ENCODE results near the gene SUSD4. TPM values are rescaled to one million over a fixed set of nuclear protein-coding genes. Genes with fewer than 3 reads are reported as not detected.

The SUSD4 gene
- total RNA-seq, 1 donor from 2014 or later, result 26.3 TPM

DNA sequence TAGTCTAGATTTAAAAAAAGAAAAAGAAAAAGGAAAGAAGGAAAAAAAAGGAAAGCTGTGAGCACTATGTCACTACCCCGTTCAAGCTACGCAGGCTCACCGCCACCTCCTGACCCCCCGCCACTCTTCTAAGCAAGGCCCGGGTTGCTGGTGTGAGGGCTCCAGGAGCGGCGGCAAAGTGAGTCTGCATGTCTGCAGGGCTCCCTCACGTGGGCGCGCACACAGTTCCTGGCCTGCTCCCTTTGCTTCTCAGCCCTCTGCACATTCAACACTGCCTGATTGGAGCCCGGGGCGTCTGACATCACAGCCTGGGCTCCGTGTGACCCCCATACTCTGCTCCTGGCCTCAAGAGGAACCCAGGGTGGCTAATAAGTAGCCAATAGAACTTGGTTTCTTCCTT lies 139.5 kb downstream of the SUSD4 start:
- no peak overlapping the region for H3K27ac ChIP-seq
- no peaks in the 10 kb centered on the region for H3K27me3 ChIP-seq
- no peaks in the 10 kb centered on the region for H3K4me1 ChIP-seq
- DNase-seq (ENCODE audit: extremely low spot score in 2 of 2), result peak; percentile 16 to 34
- TF ChIP-seq POLR2AphosphoS5 (IDR thresholded peaks at IDR 0.05; ENCODE audit: insufficient read depth in 1 of 2, low read depth in 1 of 2), result no peak
- no peaks in the 10 kb centered on the region for H3K36me3 ChIP-seq
- intact Hi-C loops (cut with DNase I), result no loop called here
- H3K4me3 ChIP-seq, result no peak overlapping the region
- H3K9me3 ChIP-seq, result no peaks in the 10 kb centered on the region

DNA sequence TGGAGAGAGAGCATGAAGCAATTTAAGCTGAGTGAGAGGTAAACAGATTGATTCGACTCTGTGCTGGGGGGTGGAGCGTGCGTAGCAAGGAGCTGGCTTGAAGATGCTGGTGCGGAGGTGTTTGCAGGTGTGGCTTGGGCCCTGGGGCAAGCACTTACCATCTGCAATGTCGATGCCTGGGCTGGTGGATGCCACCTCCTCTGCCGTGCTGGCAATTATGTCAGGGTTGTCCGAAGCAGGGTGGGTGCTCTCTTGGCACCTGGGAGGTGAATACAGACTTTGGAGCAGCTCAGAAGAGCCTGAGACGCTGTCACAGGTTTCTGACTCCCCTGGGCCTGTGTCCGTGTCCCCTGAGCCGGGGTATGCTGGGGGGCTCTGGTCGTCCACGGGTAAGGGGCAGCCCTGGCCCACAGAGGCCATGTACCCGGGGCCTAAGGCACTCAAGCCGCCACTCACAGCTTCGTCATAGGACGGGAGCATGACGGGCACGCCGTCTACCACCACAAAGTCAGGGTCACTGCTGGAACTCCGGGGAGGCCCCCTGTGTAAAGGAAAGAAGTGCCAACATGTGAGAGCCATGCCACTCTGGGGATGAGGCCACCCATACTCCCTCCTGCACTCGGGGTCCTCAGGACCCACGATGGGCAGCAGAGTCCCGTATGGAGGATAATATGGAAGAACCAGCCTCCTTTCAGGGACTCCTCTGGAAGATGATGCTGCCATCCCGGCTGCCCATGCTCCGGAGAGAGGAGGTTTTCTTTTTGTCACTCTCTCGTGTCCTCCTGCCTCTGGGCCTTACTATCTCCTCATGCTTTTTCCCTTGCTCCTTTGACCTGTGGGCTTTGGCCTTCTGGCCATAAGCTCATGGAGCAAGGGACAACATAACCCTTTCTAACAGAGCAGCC lies 140.6 kb downstream of the SUSD4 start:
- H3K36me3 ChIP-seq, result no peaks in the 10 kb centered on the region
- H3K4me3 ChIP-seq, result no peak overlapping the region
- H3K4me1 ChIP-seq, result no peaks in the 10 kb centered on the region
- intact Hi-C loops (cut with DNase I), result no loop called here
- no peak overlapping the region for H3K27ac ChIP-seq
- no peaks in the 10 kb centered on the region for H3K9me3 ChIP-seq
- TF ChIP-seq POLR2A (IDR thresholded peaks at IDR 0.05) (no peak), POLR2AphosphoS5 (IDR thresholded peaks at IDR 0.05; ENCODE audit: insufficient read depth in 1 of 2, low read depth in 1 of 2) (no peak)
- TF ChIP-seq, protein P1, sequence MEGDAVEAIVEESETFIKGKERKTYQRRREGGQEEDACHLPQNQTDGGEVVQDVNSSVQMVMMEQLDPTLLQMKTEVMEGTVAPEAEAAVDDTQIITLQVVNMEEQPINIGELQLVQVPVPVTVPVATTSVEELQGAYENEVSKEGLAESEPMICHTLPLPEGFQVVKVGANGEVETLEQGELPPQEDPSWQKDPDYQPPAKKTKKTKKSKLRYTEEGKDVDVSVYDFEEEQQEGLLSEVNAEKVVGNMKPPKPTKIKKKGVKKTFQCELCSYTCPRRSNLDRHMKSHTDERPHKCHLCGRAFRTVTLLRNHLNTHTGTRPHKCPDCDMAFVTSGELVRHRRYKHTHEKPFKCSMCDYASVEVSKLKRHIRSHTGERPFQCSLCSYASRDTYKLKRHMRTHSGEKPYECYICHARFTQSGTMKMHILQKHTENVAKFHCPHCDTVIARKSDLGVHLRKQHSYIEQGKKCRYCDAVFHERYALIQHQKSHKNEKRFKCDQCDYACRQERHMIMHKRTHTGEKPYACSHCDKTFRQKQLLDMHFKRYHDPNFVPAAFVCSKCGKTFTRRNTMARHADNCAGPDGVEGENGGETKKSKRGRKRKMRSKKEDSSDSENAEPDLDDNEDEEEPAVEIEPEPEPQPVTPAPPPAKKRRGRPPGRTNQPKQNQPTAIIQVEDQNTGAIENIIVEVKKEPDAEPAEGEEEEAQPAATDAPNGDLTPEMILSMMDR (IDR thresholded peaks at IDR 0.05), result no peak
- no peaks in the 10 kb centered on the region for H3K27me3 ChIP-seq
- peak; percentile 74 to 91 for DNase-seq (ENCODE audit: extremely low spot score in 2 of 2)

DNA sequence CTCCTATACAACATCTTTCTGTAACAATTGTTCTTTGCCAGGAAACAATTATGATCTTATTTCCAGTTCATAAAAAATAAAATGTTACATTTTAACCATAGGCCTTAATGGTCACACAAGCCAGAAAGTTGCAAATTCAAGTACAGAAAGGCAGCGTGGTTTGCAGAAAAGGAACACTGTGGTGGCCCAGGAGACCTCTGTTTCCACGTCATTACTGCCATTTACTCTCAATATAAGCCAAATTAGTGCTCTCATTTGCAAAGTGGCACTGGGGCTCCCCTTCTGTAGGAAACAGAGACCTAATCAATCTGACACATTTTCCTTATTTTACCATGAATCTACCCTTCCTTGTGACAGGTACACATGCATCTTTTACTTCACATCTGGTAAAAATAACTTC lies 141.6 kb downstream of the SUSD4 start:
- no peak for TF ChIP-seq POLR2AphosphoS5 (IDR thresholded peaks at IDR 0.05; ENCODE audit: insufficient read depth in 1 of 2, low read depth in 1 of 2)
- no peak for TF ChIP-seq POLR2A (IDR thresholded peaks at IDR 0.05)
- TF ChIP-seq, protein P1 (IDR thresholded peaks at IDR 0.05), result no peak
- intact Hi-C loops (cut with DNase I), result no loop called here
- H3K4me3 ChIP-seq, result no peak overlapping the region
- H3K27ac ChIP-seq, result no peak overlapping the region
- H3K36me3 ChIP-seq, result no peaks in the 10 kb centered on the region
- H3K27me3 ChIP-seq, result no peaks in the 10 kb centered on the region
- no peaks in the 10 kb centered on the region for H3K4me1 ChIP-seq
- peak in 1 of 2 donors; percentile 25 for DNase-seq (ENCODE audit: extremely low spot score in 2 of 2)
- H3K9me3 ChIP-seq, result no peaks in the 10 kb centered on the region

DNA sequence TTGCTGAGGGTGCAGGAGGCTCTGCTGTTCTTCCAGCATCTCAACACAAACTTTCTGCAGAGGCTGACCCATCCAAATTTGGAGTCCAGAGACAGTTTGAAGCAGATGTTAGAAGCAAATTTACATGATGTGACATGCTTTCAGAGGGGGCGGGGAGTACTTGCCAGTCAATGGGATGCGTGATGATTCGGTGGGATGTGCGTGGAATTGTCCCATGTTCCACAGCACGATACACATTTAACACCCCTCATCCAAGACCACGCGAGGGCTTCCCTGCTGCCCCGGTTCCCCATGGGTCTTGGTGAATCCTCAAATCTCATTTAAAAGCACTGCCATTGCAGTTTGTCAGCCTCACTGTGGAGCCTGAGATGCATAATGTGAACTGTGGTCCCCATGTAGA lies 142.3 kb downstream of the SUSD4 start:
- no peak overlapping the region for H3K4me3 ChIP-seq
- H3K36me3 ChIP-seq, result no peaks in the 10 kb centered on the region
- TF ChIP-seq, protein P1 (IDR thresholded peaks at IDR 0.05), result no peak
- no peak for TF ChIP-seq POLR2A (IDR thresholded peaks at IDR 0.05)
- TF ChIP-seq POLR2AphosphoS5 (IDR thresholded peaks at IDR 0.05; ENCODE audit: insufficient read depth in 1 of 2, low read depth in 1 of 2), result no peak
- intact Hi-C loops (cut with DNase I), result no loop called here
- H3K27ac ChIP-seq, result no peak overlapping the region
- H3K9me3 ChIP-seq, result no peaks in the 10 kb centered on the region
- no peaks in the 10 kb centered on the region for H3K27me3 ChIP-seq
- peak; percentile 71 to 82 for DNase-seq (ENCODE audit: extremely low spot score in 2 of 2)
- H3K4me1 ChIP-seq, result no peaks in the 10 kb centered on the region

DNA sequence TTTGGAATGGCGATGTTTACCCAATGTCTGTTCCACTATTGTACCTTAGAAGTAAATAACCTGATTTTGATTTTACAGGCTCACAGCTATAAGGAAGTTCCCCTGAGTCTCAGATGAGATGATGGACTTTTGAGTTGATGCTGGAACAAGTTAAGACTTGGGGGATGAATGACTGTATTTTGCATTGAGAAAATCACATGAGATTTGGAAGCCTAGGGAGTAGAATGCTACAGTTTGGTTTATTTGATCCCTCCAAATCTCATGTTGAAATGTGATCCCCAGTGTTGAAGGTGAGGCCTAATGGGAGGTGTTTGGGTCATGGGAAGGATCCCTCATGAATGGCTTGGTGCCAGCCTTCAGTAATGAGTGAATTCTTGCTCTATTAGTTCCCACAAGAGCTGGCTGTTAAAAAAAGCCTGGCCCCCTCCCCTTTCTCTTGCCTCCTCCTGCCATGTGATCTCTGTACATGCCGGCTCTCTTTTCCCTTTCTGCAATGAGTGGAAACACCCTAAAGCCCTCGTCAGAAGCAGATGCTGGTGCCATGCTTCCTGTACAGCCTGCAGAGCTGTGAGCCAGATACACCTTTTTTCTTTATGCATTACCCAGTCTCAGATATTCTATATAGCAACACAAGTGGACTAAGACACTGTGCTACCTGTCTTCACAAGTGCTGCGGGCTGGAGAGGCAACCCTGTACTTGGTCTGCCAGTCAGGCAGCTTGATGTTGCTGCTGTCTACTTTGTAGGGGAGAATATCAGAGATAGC lies 143.9 kb downstream of the SUSD4 start:
- Histone ChIP-seq H3K36me3 (no peaks in the 10 kb centered on the region), H3K27ac (no peak overlapping the region), H3K4me1 (no peaks in the 10 kb centered on the region), H3K9me3 (no peaks in the 10 kb centered on the region), H3K4me3 (no peak overlapping the region), H3K27me3 (no peaks in the 10 kb centered on the region)
- TF ChIP-seq POLR2AphosphoS5 (IDR thresholded peaks at IDR 0.05; ENCODE audit: insufficient read depth in 1 of 2, low read depth in 1 of 2) (no peak), POLR2A (IDR thresholded peaks at IDR 0.05) (no peak)
- TF ChIP-seq, protein P1 (IDR thresholded peaks at IDR 0.05), result no peak
- peak; percentile 52 to 58 for DNase-seq (ENCODE audit: extremely low spot score in 2 of 2)
- intact Hi-C loops (cut with DNase I), result no loop called here
